GM04504 (cell line): Measurements from ENCODE around the gene MYH13.
"Not testable (repeated sequence)": the region's sequence is repeated elsewhere in the genome, so short reads cannot be mapped to it uniquely, and the experiment has no call there.

ENCODE experiments used
- DNase-seq: peaks from one replicate; pipeline ENCODE4 v3.0.0-alpha.2; 2012; ENCODE audit warnings: low read depth

MYH13 gene

GRCh38 chr17:10304758-10305300 lies 68.0 kb downstream of the MYH13 start:
- DNase-seq = no peak

- DNase-seq = no peak
Observed at GRCh38 chr17:10297691-10298090, 75.1 kb downstream of the MYH13 start.

- peak; percentile 54 for DNase-seq
Observed at GRCh38 chr17:10295728-10296343, 77.0 kb downstream of the MYH13 start.

GRCh38 chr17:10294180-10294579 lies 78.6 kb downstream of the MYH13 start:
- DNase-seq = no peak

DNA sequence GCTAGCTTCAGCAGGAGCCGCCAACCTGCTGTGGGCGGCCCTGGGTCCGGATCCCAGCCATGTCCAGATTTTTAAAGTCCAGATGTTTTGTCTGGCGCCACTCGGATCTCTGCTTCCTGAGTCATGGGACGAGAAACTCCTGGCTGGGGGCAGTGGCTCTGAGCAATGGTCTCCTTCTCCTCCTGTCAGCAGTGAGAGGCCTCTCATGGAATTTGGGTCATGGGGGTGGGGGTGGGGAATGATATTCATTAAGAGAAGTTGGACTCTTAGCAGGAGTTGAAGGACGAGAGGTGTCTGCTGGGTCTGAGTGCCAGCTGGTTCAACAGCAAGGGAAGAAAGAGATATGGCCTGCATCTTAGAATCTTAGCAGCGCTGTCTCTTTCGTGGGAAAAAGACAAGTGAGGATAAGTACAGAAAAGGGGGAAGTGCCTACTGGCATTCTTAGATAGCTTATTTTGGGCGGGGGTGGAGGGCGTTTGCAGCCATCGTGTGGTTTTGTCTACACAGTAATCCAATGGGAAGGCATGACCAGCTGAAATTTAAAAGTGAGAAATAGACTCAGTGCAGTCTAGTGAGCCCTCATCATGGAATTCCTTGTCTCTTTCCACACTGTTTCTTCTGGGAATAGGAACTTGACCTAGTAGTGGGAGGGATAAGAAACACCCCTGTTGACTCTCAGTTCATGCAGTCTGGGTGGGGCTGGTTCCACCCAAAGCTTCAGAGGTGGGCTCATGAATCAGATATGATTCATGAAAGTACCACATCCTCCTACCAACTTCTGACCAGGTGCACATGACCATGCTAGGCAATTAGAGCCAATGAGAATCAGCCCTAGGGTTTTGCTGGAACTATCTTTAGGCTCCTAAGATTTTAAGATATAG lies 80.5 kb downstream of the MYH13 start:
- peak; percentile 46 for DNase-seq

DNA sequence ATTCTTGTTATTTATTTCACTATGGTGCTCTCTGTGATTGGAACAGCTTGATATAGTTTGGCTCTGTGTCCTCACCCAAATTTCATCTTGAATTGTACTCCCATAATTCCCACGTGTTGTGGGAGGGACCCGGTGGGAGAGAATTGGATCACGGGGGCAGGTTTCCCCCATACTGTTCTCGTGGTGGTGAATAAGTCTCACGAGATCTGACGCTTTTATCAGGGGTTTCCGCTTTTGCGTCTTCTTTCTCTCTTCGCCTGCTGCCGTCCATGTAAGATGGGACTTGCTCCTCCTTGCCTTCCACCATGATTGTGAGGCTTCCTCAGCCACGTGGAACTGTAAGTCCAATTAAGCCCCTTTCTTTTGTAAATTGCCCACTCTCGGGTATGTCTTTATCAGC lies 81.2 kb downstream of the MYH13 start:
- not testable (repeated sequence) for DNase-seq

DNA sequence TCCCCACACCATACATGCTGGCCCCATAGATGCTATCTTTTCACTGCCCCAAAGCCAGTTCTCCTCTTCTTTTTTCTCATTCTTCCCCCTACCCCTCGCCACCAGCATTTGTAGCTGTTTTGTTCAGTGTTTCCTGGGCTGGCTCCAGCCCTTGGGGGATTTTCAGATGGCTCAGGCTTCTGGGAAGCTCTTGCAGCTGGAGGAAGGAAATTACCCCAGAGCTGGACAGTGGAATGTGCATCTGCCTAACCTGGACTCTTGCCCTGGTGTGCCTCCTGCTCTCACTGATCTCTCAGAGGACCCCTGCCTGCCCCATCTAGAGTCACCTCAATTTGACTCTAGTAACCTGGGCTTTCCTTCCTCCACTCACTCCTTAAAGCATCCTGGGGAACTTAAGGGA lies 82.8 kb downstream of the MYH13 start:
- DNase-seq = no peak

GRCh38 chr17:10286324-10286723 lies 86.5 kb downstream of the MYH13 start:
- DNase-seq = no peak

DNA sequence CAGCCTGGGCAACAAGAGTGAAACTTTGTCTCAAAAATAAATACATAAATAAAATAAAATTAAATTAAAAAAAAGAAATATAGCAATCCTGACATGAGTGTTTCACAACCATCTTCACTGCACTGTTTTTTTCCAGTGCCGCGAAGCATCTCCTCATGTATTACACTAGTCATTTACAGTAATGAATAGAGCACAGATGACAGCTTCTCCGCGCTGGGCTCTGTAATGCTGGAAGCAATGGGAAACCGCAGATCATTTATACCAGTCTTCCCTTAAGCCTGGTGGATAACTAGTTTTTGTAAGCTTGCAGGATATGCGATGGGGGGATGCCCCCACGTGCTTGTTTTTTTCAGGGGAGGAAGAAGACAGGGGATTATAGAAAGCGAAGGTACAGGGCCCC lies 86.9 kb downstream of the MYH13 start:
- DNase-seq = no peak

GRCh38 chr17:10280068-10280467 lies 92.7 kb downstream of the MYH13 start:
- DNase-seq = no peak

DNA sequence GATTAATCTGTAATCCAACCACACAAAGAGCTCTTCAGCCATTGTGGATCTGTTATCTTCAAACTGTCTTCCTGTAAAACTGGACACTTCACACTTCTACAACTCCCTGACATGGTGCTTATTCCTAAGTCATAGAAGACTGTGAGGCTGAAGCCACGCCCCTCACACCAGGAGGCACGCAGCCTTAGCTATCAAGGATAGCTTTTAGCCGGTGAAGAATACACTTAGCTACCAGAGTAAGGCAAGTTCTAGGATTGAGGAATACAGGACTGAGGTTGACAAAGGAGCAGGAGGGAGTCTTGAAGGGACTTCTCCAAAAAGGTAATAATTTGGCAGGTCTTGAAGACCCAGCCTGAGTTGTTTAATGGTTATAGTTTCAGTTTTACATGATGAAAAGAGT lies 94.6 kb downstream of the MYH13 start:
- DNase-seq = no peak

- DNase-seq = no peak
Observed at GRCh38 chr17:10276436-10276835, 96.4 kb downstream of the MYH13 start.

DNA sequence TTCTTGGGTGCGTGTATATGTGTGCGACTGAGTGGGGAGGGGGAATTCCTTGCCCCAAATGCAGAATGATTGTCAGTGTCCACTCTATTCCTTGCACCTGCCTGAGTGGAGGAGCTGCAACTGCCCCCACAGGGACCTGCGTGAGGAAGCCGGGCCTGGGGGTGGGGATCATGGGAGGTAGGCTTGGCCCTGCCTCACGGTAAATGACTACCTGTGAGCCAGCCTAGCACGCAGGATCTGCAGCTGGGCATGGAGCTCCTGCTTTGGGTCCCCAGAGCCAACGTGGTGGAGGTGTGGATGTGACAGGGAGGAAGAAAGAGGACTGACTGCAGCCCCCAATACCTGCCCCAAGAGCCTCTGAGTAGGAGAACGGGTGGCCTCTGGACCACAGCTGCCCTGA lies 97.4 kb downstream of the MYH13 start:
- no peak for DNase-seq

DNA sequence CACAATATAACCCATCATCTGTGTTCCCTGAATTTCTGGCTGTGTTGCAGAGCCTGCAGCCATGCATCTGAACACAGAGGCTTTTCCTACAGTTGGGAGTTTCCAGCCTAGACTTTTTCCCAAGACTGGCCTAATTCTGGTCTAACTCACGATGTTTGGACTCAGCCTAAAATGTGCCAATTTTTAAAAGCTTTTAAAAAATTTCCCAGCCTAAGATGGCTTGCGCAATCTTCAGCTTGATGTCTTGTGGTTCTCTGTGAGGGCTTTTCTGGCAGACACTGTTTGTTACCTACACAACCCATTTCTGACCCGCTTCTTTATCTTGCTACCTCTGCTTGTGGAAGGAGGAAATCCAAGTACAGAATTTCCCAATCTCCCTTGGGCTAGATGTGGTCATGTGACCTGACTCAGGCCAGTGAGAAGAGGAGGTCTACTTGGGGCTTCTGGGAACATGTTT lies 101.7 kb downstream of the MYH13 start:
- DNase-seq = no peak

DNA sequence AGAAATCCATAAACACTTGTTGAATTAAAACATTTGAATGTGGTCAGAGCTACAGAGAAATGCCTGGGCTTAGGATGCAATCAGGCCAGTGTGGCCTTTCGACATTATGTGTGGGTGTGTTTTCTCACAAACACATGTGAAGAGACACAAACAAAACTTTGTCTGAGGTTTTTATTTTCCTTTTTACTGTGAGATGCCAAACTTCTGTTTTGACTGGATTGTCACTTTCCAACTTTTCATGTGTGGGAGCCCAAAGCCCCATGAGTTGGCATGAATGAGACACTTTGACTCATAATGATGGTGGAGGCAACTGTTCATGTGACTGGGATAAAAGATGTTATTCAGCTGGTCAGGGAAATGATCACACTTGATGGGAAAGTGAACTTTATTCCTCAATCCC lies 102.5 kb downstream of the MYH13 start:
- no peak for DNase-seq

DNA sequence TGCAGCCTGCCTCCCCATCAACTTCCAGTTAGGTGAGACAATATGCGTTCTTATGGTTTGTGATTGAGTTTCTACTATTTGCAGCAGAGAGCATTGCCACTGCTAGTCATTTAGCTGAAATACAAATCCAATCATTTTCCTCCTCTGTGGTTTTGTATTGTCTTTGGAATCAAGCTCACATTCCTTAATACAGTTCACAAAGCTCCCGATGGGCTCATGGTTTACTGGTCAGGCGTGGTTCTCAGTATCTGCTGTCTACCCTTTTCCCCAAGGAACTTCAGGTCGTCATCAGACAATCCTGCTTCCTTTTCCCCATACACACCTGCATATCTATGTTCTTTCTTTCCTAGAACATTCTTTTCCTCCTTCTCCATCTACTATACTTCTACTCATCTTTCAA lies 104.8 kb downstream of the MYH13 start:
- no peak for DNase-seq

GRCh38 chr17:10266296-10266876 lies 106.4 kb downstream of the MYH13 start:
- DNase-seq = no peak

- peak; percentile 87 for DNase-seq
Observed at GRCh38 chr17:10265100-10265810, 107.6 kb downstream of the MYH13 start.

DNA sequence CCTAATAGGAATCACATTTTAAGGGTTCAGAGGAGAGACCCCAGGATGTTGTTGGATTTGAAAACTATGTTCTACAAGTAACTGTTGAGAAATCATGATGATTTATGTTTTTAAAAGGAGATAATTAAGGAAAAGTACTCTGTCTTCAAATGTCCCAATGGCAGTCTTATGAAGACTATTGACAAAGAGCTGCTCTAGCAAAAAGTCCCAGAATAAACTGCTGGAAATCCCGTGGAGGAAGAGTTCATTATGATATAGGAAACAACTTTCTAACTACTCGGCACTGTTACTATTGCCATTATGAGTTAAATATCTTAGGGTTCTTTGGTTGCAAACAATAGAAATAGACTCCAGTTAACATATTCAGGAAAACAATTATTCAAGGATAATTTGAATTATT lies 108.8 kb downstream of the MYH13 start:
- DNase-seq = no peak

DNA sequence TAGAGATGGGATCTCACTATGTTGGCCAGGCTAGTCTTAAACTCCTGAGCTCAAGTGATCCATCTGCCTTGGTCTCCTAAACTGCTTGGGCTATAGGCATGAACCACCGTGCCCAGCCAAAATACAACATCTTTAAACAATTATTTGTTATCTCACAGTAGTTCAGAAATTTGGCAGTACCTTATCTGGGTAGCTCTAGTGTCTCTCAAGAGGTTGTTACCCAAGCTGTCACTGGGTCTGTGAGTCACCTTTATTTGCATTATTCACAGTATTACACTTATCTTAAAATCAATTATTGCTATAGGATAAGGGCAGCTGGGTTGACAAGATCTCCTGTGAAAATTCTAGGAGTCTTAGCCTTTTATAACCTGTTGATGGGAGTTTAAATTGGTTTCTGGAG lies 110.4 kb downstream of the MYH13 start:
- DNase-seq = no peak

DNA sequence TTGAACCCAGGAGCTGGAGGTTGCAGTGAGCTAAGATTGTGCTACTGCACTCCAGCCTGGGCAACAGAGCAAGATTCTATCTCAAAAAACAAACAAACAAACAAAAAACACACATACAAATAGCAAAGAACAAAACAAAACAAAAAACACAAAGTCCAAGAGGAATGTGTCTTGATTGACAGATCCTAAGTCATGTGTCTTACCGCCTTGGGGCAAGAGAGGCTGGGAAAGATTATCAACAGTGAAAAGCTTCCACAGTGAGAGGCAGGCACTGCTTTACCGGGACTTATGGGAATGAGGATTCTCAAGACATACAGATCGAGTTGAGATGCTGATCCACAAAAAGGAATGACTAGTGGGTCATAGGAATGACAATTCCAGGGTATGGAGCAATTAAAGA lies 111.7 kb downstream of the MYH13 start:
- no peak for DNase-seq

DNA sequence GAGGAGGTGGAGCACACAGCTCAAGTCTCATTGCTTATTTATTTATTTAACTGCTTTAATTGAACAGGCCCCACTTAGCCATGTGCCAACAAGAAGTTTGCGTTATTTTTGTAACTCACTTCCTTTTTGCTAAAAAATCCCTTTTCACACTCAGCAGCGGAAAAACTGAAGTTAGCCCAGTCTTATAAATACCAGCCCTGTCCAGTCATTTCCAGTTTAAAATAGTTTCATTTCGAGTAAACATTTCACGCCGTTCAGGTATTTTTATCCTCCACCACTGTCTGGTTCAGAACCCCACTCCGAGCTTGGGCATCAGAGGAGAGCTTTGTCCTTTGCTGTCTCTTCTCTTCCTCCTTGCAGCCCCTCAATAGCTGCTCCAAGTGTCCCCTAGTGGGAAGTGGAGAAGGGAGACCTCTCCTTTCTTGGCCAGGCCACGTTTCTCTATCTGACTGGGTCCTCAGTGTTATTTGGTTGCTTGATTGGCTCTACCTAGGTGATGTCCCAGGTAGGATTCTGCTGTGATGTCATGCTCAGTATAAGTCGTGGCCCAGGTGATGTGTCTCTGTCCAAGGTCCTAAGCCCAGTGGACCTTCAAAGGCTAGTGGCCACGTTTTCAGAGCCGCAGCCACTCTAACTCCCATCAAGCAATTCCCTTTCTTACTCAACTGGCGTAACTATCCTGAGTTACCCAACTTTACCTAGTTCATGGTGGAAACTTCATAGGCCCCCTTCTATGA lies 121.4 kb downstream of the MYH13 start:
- no peak for DNase-seq
